Measurements from ENCODE around the gene HSPB7.

The HSPB7 gene

GRCh38 chr1:15975805-15976680 lies 41.8 kb downstream of the HSPB7 start, which contains the start of gene ZBTB17:
TSS of gene ZBTB17 (minus strand) at chr1:15976101. CDS start at chr1:15948495, 27,606 bp downstream.
- peak within 1 kb of the TSS; percentile 83 for H3K9ac ChIP-seq (ENCODE audit: low read depth, low read length, poor library complexity, severe bottlenecking)
- H3K4me2 ChIP-seq (ENCODE audit: low read depth, low read length, poor library complexity, severe bottlenecking), result peak within 1 kb of the TSS; percentile 96
- H3K79me2 ChIP-seq (ENCODE audit: insufficient read depth, low read length), result peaks cover 40% of the 10 kb centered on the region
- peaks cover 10% of the 10 kb centered on the region; the same call in 1 of the 2 replicates for H3K36me3 ChIP-seq (ENCODE audit: insufficient read depth, low read length)
- peaks cover 21% of the 10 kb centered on the region for H3K4me1 ChIP-seq (ENCODE audit: insufficient read depth, low read length, poor library complexity, severe bottlenecking)
- TF ChIP-seq EZH2phosphoT487 (IDR thresholded peaks at IDR 0.05; ENCODE audit: borderline replicate concordance) (no peak), CTCF (conservative IDR thresholded peaks at IDR 0.05; ENCODE audit: low read length) (no peak)
- H3F3A ChIP-seq (ENCODE audit: low read depth), result no peaks in the 10 kb centered on the region
- H4K20me1 ChIP-seq (ENCODE audit: insufficient read depth, low read length, poor library complexity, severe bottlenecking), result peaks cover 18% of the 10 kb centered on the region
- H3K9me2 ChIP-seq (replicated peaks; ENCODE audit: low read depth, low read length), result no peaks in the 10 kb centered on the region
- no peaks in the 10 kb centered on the region for H3K27me3 ChIP-seq (ENCODE audit: insufficient read depth, low read length, poor library complexity, severe bottlenecking)
- H3K4me3 ChIP-seq (ENCODE audit: low read length, poor library complexity, severe bottlenecking), result peak within 1 kb of the TSS; percentile 84
- no peaks in the 10 kb centered on the region for H3K9me3 ChIP-seq (ENCODE audit: insufficient read depth, low read depth, low read length)
- H2AFZ ChIP-seq (ENCODE audit: low read length), result peak within 1 kb of the TSS; percentile 86

DNA sequence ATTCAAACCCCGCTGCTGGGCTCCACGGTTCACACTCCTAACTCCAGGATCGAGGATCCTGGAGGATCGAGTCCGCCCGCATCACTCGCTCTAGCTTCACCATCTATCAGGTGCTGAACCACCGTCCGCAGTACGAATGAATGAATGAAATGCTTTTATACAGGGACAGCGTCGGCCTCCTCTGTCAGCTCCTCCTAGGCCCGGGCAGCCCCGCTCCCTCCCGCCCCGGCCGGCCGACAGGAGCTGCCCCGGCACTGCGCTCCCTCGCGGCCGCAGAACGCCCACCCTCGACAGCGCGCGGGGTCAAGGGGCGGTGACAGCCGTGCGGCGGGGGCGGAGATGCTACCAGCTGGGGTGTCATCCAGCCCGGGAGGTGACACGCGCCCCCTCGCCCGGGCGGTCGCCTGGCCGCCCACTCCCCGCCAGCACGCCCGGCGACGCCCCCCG lies 42.5 kb downstream of the HSPB7 start:
- Histone ChIP-seq H3K4me2 (ENCODE audit: low read depth, low read length, poor library complexity, severe bottlenecking) (peak overlapping the region; percentile 96), H2AFZ (ENCODE audit: low read length) (peak overlapping the region; percentile 86)
- TF ChIP-seq CTCF (conservative IDR thresholded peaks at IDR 0.05; ENCODE audit: low read length) (no peak; the same call in 1 of the 2 replicates), EZH2phosphoT487 (IDR thresholded peaks at IDR 0.05; ENCODE audit: borderline replicate concordance) (no peak)

GRCh38 chr1:15974855-15975254 lies 43.0 kb downstream of the HSPB7 start:
- Histone ChIP-seq H3K9ac (ENCODE audit: low read depth, low read length, poor library complexity, severe bottlenecking) (peak overlapping the region; percentile 83), H2AFZ (ENCODE audit: low read length) (0 out of 2 replicates have a peak overlapping the region, but pooled peaks have one; percentile 86), H3F3A (ENCODE audit: low read depth) (no peaks in the 10 kb centered on the region), H3K36me3 (ENCODE audit: insufficient read depth, low read length) (peaks cover 13% of the 10 kb centered on the region; the same call in 1 of the 2 replicates), H3K4me2 (ENCODE audit: low read depth, low read length, poor library complexity, severe bottlenecking) (peak overlapping the region; percentile 96), H3K9me2 (replicated peaks; ENCODE audit: low read depth, low read length) (no peaks in the 10 kb centered on the region), H3K9me3 (ENCODE audit: insufficient read depth, low read depth, low read length) (no peaks in the 10 kb centered on the region), H4K20me1 (ENCODE audit: insufficient read depth, low read length, poor library complexity, severe bottlenecking) (peaks cover 18% of the 10 kb centered on the region), H3K4me3 (ENCODE audit: low read length, poor library complexity, severe bottlenecking) (peak overlapping the region; percentile 84), H3K79me2 (ENCODE audit: insufficient read depth, low read length) (peaks cover 47% of the 10 kb centered on the region), H3K27me3 (ENCODE audit: insufficient read depth, low read length, poor library complexity, severe bottlenecking) (no peaks in the 10 kb centered on the region), H3K4me1 (ENCODE audit: insufficient read depth, low read length, poor library complexity, severe bottlenecking) (peaks cover 21% of the 10 kb centered on the region)
- no peak for TF ChIP-seq CTCF (conservative IDR thresholded peaks at IDR 0.05; ENCODE audit: low read length)
- no peak for TF ChIP-seq EZH2phosphoT487 (IDR thresholded peaks at IDR 0.05; ENCODE audit: borderline replicate concordance)

More for the DNA sequence above, 42.5 kb downstream of the HSPB7 start:
- Histone ChIP-seq H4K20me1 (ENCODE audit: insufficient read depth, low read length, poor library complexity, severe bottlenecking) (peaks cover 18% of the 10 kb centered on the region), H3K27me3 (ENCODE audit: insufficient read depth, low read length, poor library complexity, severe bottlenecking) (no peaks in the 10 kb centered on the region), H3K79me2 (ENCODE audit: insufficient read depth, low read length) (peaks cover 45% of the 10 kb centered on the region), H3K9ac (ENCODE audit: low read depth, low read length, poor library complexity, severe bottlenecking) (peak overlapping the region; percentile 83), H3K4me3 (ENCODE audit: low read length, poor library complexity, severe bottlenecking) (peak overlapping the region; percentile 84), H3F3A (ENCODE audit: low read depth) (no peaks in the 10 kb centered on the region), H3K4me1 (ENCODE audit: insufficient read depth, low read length, poor library complexity, severe bottlenecking) (peaks cover 21% of the 10 kb centered on the region), H3K9me3 (ENCODE audit: insufficient read depth, low read depth, low read length) (no peaks in the 10 kb centered on the region), H3K36me3 (ENCODE audit: insufficient read depth, low read length) (peaks cover 10% of the 10 kb centered on the region; the same call in 1 of the 2 replicates), H3K9me2 (replicated peaks; ENCODE audit: low read depth, low read length) (no peaks in the 10 kb centered on the region)

Measured in Loucy (cell line).